Measurements from ENCODE around the gene PLA2G10.

The PLA2G10 gene

GRCh38 chr16:14632693-14633569 is 61.2 kb downstream of the PLA2G10 start, which contains the start of gene BFAR (continued):
- no peak for TF ChIP-seq PRDM2 (tag by site-specific recombination; IDR thresholded peaks at IDR 0.05; ENCODE audit: borderline replicate concordance)
- TF ChIP-seq ZNF350 (tag by site-specific recombination; IDR thresholded peaks at IDR 0.05) = no peak
- no peak for TF ChIP-seq ZNF155 (tag by site-specific recombination; IDR thresholded peaks at IDR 0.05)
- no peak for TF ChIP-seq ZNF416 (tag by site-specific recombination; IDR thresholded peaks at IDR 0.05)
- TF ChIP-seq ATF2 (tag by site-specific recombination; IDR thresholded peaks at IDR 0.05; ENCODE audit: low read depth) = no peak
- TF ChIP-seq ZNF292 (tag by site-specific recombination; IDR thresholded peaks at IDR 0.05; ENCODE audit: borderline replicate concordance, low read depth) = no peak
- no peak; the same call in 1 of the 2 replicates for TF ChIP-seq ZFHX2 (tag by site-specific recombination; conservative IDR thresholded peaks at IDR 0.05)
- no peak for TF ChIP-seq ZNF488 (tag by site-specific recombination; IDR thresholded peaks at IDR 0.05)
- TF ChIP-seq ZNF692 (tag by site-specific recombination; IDR thresholded peaks at IDR 0.05) = 0 out of 2 replicates have a peak, but pooled peaks have one; percentile 40
- TF ChIP-seq ZNF202 (tag by site-specific recombination; IDR thresholded peaks at IDR 0.05; ENCODE audit: borderline replicate concordance) = no peak
- peak; percentile 40 for TF ChIP-seq ZNF600 (tag by site-specific recombination; IDR thresholded peaks at IDR 0.05)
- no peak for TF ChIP-seq BCL6B (tag by site-specific recombination; IDR thresholded peaks at IDR 0.05)
- TF ChIP-seq ZNF624 (tag by site-specific recombination; IDR thresholded peaks at IDR 0.05) = no peak
- TF ChIP-seq ZFP3 (tag by site-specific recombination; IDR thresholded peaks at IDR 0.05; ENCODE audit: low read depth) = no peak
- TF ChIP-seq ZNF521 (tag by site-specific recombination; IDR thresholded peaks at IDR 0.05) = no peak
- no peak for TF ChIP-seq ZNF623 (tag by site-specific recombination; IDR thresholded peaks at IDR 0.05)
- no peak for TF ChIP-seq GLI2 (tag by site-specific recombination; IDR thresholded peaks at IDR 0.05; ENCODE audit: borderline replicate concordance, low read depth)
- TF ChIP-seq ZNF747 (tag by site-specific recombination; IDR thresholded peaks at IDR 0.05) = no peak
- TF ChIP-seq SP7 (tag by site-specific recombination; IDR thresholded peaks at IDR 0.05) = peak; percentile 55
- TF ChIP-seq ZNF701 (tag by site-specific recombination; IDR thresholded peaks at IDR 0.05) = no peak
- TF ChIP-seq ZNF704 (tag by site-specific recombination; IDR thresholded peaks at IDR 0.05) = no peak
- peak; percentile 87 for TF ChIP-seq ZBTB20 (tag by site-specific recombination; IDR thresholded peaks at IDR 0.05)
- no peak for TF ChIP-seq ZSCAN18 (tag by site-specific recombination; IDR thresholded peaks at IDR 0.05)
- no peak for TF ChIP-seq ZNF274 (IDR thresholded peaks at IDR 0.05; ENCODE audit: low read length)
- no peak for TF ChIP-seq ZNF274 (tag by site-specific recombination; IDR thresholded peaks at IDR 0.05; ENCODE audit: borderline replicate concordance)
- TF ChIP-seq ZSCAN23 (tag by site-specific recombination; IDR thresholded peaks at IDR 0.05) = no peak

All from HEK293 (cell line).